Smooth muscle cell (in vitro differentiated cells): Measurements from ENCODE around the gene TUBG2. TPM values are rescaled to one million over a fixed set of nuclear protein-coding genes. Genes with fewer than 3 reads are reported as not detected.
A peak's percentile ranks its signal among the peaks of the same experiment; 100 is the strongest.

ENCODE experiments used
- DNase-seq: peaks from one replicate; lab custom pipeline; 2025; ENCODE audit not compliant: unreplicated experiment; lab: John Stamatoyannopoulos, UW
- H2AFZ ChIP-seq: fragments of 200-600 bp; sonication (generic); 2 replicates; pipeline ENCODE4 v1.6.0; 2016; ENCODE audit warnings: antibody characterized with exemption, low read depth, mild to moderate bottlenecking
- H3F3A ChIP-seq: fragments of 200-600 bp; sonication (generic); 2 replicates; pipeline ENCODE4 v1.6.0; 2017; ENCODE audit warnings: antibody characterized with exemption, low read depth
- H3K27ac ChIP-seq: fragments of 200-600 bp; sonication (generic); 2 replicates; pipeline ENCODE4 v1.5.1; 2016; ENCODE audit warnings: low read depth, mild to moderate bottlenecking
- H3K27me3 ChIP-seq: fragments of 200-600 bp; sonication (generic); 2 replicates; pipeline ENCODE4 v1.6.1; 2016; ENCODE audit warnings: low read depth, mild to moderate bottlenecking
- H3K36me3 ChIP-seq: fragments of 200-600 bp; sonication (generic); 2 replicates; pipeline ENCODE4 v1.5.1; 2016; ENCODE audit warnings: low read depth
- H3K4me1 ChIP-seq: fragments of 200-600 bp; sonication (generic); 2 replicates; pipeline ENCODE4 v1.5.1; 2016; ENCODE audit warnings: low read depth
- H3K4me2 ChIP-seq: fragments of 200-600 bp; sonication (generic); 2 replicates; pipeline ENCODE4 v1.6.0; 2016; ENCODE audit warnings: mild to moderate bottlenecking
- H3K4me3 ChIP-seq: fragments of 200-600 bp; sonication (generic); 2 replicates; pipeline ENCODE4 v1.5.1; 2016; ENCODE audit warnings: mild to moderate bottlenecking
- H3K79me2 ChIP-seq: fragments of 200-600 bp; sonication (generic); 2 replicates; pipeline ENCODE4 v1.6.0; 2016; ENCODE audit warnings: low read depth, mild to moderate bottlenecking
- H3K9ac ChIP-seq: fragments of 200-600 bp; sonication (generic); 2 replicates; pipeline ENCODE4 v1.6.0; 2016; ENCODE audit warnings: low read depth
- H3K9me3 ChIP-seq: fragments of 200-600 bp; sonication (generic); replicated peaks from 2 replicates; pipeline ENCODE4 v1.5.1; 2016; ENCODE audit warnings: low read depth
- H4K20me1 ChIP-seq: fragments of 200-600 bp; sonication (generic); 2 replicates; pipeline ENCODE4 v1.6.0; 2016; ENCODE audit warnings: low read depth
- CTCF ChIP-seq: fragments of 200-600 bp; sonication (generic); IDR thresholded peaks from 2 replicates; pipeline ENCODE4 v1.5.1; 2017; ENCODE audit warnings: borderline replicate concordance, mild to moderate bottlenecking, antibody characterized with exemption; ENCODE audit not compliant: insufficient read depth, poor library complexity, severe bottlenecking
- WGBS: methylation state at CpG from one replicate; pipeline ENCODE4 v1.1.7; 2016; ENCODE audit warnings: low lambda C conversion rate; 5-methylcytosine and 5-hydroxymethylcytosine counted together
- polyA plus RNA-seq: library from polyadenylated mRNA; unstranded; fragments of >200 nt; fragmentation: Nextera tagmentation; extraction: Ambion mirVana; gene quantifications from 2 replicates; pipeline ENCODE4 v1.2.1, GENCODE V29; 2016
- total RNA-seq: library from RNA; depleted of rRNA; stranded (reverse); fragments of >200 nt; gene quantifications from 2 replicates; pipeline ENCODE4 v1.2.3, GENCODE V29; 2014

Gene TUBG2
- total and polyA plus RNA-seq, 2 experiments from 2014 or later = 23.1 to 42.3 TPM

GRCh38 chr17:42677921-42678781 is 19.1 kb downstream of the TUBG2 start:
- Histone ChIP-seq H3K4me3 (peak overlapping the region; percentile 65), H3K9me3 (no peaks in the 10 kb centered on the region), H2AFZ (peak overlapping the region; percentile 68), H3K36me3 (no peaks in the 10 kb centered on the region), H3F3A (peaks cover 22% of the 10 kb centered on the region), H3K9ac (peak overlapping the region; percentile 79), H3K27ac (peak overlapping the region; percentile 94), H3K4me1 (peaks cover 46% of the 10 kb centered on the region), H4K20me1 (peaks cover 36% of the 10 kb centered on the region), H3K4me2 (peak overlapping the region; percentile 97), H3K27me3 (no peaks in the 10 kb centered on the region), H3K79me2 (peaks cover 6% of the 10 kb centered on the region)
- under 1% methylated on average over 51 of the region's 53 CpGs for WGBS
- TF ChIP-seq CTCF = no peak
- DNase-seq = peak; percentile 90

DNA sequence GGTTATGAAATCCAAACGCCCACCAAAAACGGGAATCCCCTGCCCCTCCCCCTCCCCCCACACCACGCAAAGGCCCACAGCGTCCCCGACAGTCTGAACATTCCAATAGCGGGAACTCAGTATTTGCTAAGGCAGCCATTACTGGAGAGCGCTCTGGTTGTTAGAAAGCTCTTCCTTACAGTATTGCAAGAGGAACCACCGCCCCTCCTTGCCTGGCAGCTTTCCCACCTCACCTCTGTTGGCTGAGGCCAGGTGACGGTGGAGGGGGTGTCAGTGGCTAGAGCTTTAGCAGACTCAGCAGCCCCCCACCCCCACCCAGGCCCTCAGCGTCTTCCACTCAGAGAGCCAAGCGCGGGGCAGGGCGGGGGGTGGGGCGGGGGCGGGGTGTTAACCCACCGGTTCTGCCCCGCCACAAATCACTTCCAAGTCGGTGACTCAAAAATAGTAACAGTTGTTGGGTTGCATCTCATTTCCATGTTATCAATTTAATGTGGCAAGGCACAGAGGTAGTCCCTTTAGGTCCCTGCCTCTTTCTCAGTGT is 19.9 kb downstream of the TUBG2 start:
- H3K4me1 ChIP-seq = peaks cover 46% of the 10 kb centered on the region
- DNase-seq = peak; percentile 36

GRCh38 chr17:42679492-42680330 is 20.6 kb downstream of the TUBG2 start:
- no peaks in the 10 kb centered on the region for H3K9me3 ChIP-seq
- DNase-seq = peak; percentile 45
- 10% methylated on average over 77 of the region's 78 CpGs for WGBS

More for the DNA sequence above, 19.9 kb downstream of the TUBG2 start:
- no peaks in the 10 kb centered on the region for H3K27me3 ChIP-seq
- 4% methylated on average over 15 of the region's 18 CpGs for WGBS
- H3K79me2 ChIP-seq = peaks cover 6% of the 10 kb centered on the region
- peak overlapping the region; percentile 97 for H3K4me2 ChIP-seq
- H3F3A ChIP-seq = peaks cover 22% of the 10 kb centered on the region
- no peak for TF ChIP-seq CTCF
- no peak overlapping the region for H2AFZ ChIP-seq
- no peaks in the 10 kb centered on the region for H3K36me3 ChIP-seq
- peak overlapping the region; percentile 65 for H3K4me3 ChIP-seq
- H4K20me1 ChIP-seq = peaks cover 31% of the 10 kb centered on the region
- H3K9me3 ChIP-seq = no peaks in the 10 kb centered on the region
- H3K27ac ChIP-seq = peak overlapping the region; percentile 94
- peak overlapping the region; percentile 70 for H3K9ac ChIP-seq

More at GRCh38 chr17:42679492-42680330, 20.6 kb downstream of the TUBG2 start:
- H3K4me2 ChIP-seq = peak overlapping the region; percentile 97
- H3K36me3 ChIP-seq = no peaks in the 10 kb centered on the region
- peaks cover 42% of the 10 kb centered on the region for H3K4me1 ChIP-seq
- peak overlapping the region; percentile 88 for H2AFZ ChIP-seq
- H3K79me2 ChIP-seq = peaks cover 6% of the 10 kb centered on the region
- H3K27ac ChIP-seq = peak overlapping the region; percentile 94
- H3K4me3 ChIP-seq = peak overlapping the region; percentile 65
- peaks cover 22% of the 10 kb centered on the region for H3F3A ChIP-seq
- H4K20me1 ChIP-seq = peaks cover 24% of the 10 kb centered on the region
- peak; percentile 86 for TF ChIP-seq CTCF
- H3K9ac ChIP-seq = peak overlapping the region; percentile 70
- no peaks in the 10 kb centered on the region for H3K27me3 ChIP-seq
